ENCODE measurements around the gene RALGPS2. TPM values are rescaled to one million over a fixed set of nuclear protein-coding genes. Genes with fewer than 3 reads are reported as not detected.
A peak's percentile ranks its signal among the peaks of the same experiment; 100 is the strongest.

The RALGPS2 gene
- total and polyA plus RNA-seq, 9 of the 15 experiments (the other 6 are each of a cell fraction or from before 2014, with no cell fraction given) = 0.28 to 6.5 (median 2.6) TPM

DNA sequence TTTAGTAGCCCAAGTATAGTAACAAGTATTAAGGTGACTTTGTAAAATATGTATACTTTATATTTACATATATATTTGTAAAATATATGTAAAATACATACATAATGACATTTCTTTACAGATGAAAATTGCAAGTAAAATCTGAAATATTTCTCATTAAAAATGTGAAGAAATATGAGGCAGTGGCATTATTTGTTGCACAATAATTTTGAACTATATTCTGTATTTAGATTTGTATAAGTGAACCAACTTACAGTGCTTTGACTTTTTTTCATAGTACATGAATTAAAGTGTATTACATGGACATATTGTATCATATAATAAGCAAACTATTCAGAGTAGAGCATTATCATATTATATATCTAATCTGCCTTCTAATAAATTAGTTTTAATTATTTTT, 85.5 kb downstream of the RALGPS2 start:
- no peak overlapping the region for H3K4me2 ChIP-seq (ENCODE audit: insufficient read depth, low read length)
- DNase-seq (ENCODE audit: extremely low read depth in 1 of 4, low spot score in 3 of 4) (no peak), ATAC-seq (no peak), FAIRE-seq (no peak)
- BruUV-seq (replicated peaks) = no TSS peak
- H3K27me3 ChIP-seq (ENCODE audit: control insufficient read depth in 2 of 2, insufficient read depth in 2 of 2, low read length in 2 of 2) = no peaks in the 10 kb centered on the region; a peak in 1 of 5 replicates
- no peaks in the 10 kb centered on the region for H3K9me1 ChIP-seq (ENCODE audit: control insufficient read depth, insufficient read depth, low read length)
- no peaks in the 10 kb centered on the region for H4K20me1 ChIP-seq (replicated peaks; ENCODE audit: control insufficient read depth, insufficient read depth, low read length)
- H3K4me1 ChIP-seq (replicated peaks in 1 of 2; ENCODE audit: control insufficient read depth in 2 of 2, insufficient read depth in 2 of 2, low read length in 2 of 2) = no peaks in the 10 kb centered on the region
- POLR2A ChIA-PET = no interaction called here
- CTCF ChIA-PET (ENCODE audit: low intra/inter-chr PET ratio) = no interaction called here
- H3K79me2 ChIP-seq (ENCODE audit: control insufficient read depth, insufficient read depth, low read length) = no peaks in the 10 kb centered on the region
- no peak overlapping the region for H2AFZ ChIP-seq (ENCODE audit: low read depth, low read length)
- H3K4me3 ChIP-seq = no peak overlapping the region
- intact Hi-C loops (cut with micrococcal nuclease) = no loop called here
- no peak overlapping the region for H3K9ac ChIP-seq (ENCODE audit: insufficient read depth in 1 of 2, low read depth in 2 of 2, low read length in 2 of 2)
- no peaks in the 10 kb centered on the region for H3K9me3 ChIP-seq (replicated peaks; ENCODE audit: control insufficient read depth, insufficient read depth, low read depth, low read length)
- H3K36me3 ChIP-seq (ENCODE audit: control insufficient read depth, insufficient read depth, low read length) = no peaks in the 10 kb centered on the region
- in situ Hi-C loops (cut with MboI) = no loop called here
- H3K27ac ChIP-seq (ENCODE audit: extremely low read depth, low read depth, low read length) = no peak overlapping the region
- TF ChIP-seq CEBPB (tag; IDR thresholded peaks at IDR 0.05) (peak; percentile 57), ZNF655 (CRISPR knock-in tag; IDR thresholded peaks at IDR 0.05) (no peak), HNRNPK (IDR thresholded peaks at IDR 0.05; ENCODE audit: low read depth, low read length, poor library complexity, severe bottlenecking) (no peak), JUND (IDR thresholded peaks at IDR 0.05; ENCODE audit: borderline replicate concordance, low read depth, low read length) (no peak), JUND (tag; IDR thresholded peaks at IDR 0.05; ENCODE audit: borderline replicate concordance, low read depth, low read length) (no peak), BDP1 (IDR thresholded peaks at IDR 0.05; ENCODE audit: insufficient read depth, insufficient read length) (no peak), HCFC1 (IDR thresholded peaks at IDR 0.05; ENCODE audit: low read depth, low read length) (no peak), MLLT1 (IDR thresholded peaks at IDR 0.05) (no peak), PCBP1 (IDR thresholded peaks at IDR 0.05; ENCODE audit: low read depth, low read length, poor library complexity, severe bottlenecking) (no peak), FOS (IDR thresholded peaks at IDR 0.05; ENCODE audit: extremely low read depth, insufficient read length) (no peak), ZNF143 (CRISPR knock-in tag; IDR thresholded peaks at IDR 0.05) (no peak), ZNF592 (IDR thresholded peaks at IDR 0.05) (no peak), ZNF830 (CRISPR knock-in tag; IDR thresholded peaks at IDR 0.05) (no peak), CEBPG (CRISPR knock-in tag; IDR thresholded peaks at IDR 0.05) (no peak), CEBPG (tag; conservative IDR thresholded peaks at IDR 0.05 in 1 of 2, IDR thresholded peaks at IDR 0.05 in 1 of 2) (peak; percentile 26 to 85; a peak in 2 of 4 replicates)
